Activated CD4-positive, alpha-beta memory T cell treated with anti-CD3 and anti-CD28 coated beads, Interleukin-2, amount 10 ng/mL, durations not matched to agents 7 days and 5 days (primary cell): ENCODE results near the gene GSDME. TPM values are rescaled to one million over a fixed set of nuclear protein-coding genes. Genes with fewer than 3 reads are reported as not detected.

Source experiments
- CTCF ChIA-PET: fragments of 350-600 bp; sonication (Branson Sonifier 250); formaldehyde crosslinking; loops from one replicate; lab custom pipeline; 2021; ENCODE audit warnings: antibody characterized with exemption, inconsistent platforms; lab: Charles Lee
- POLR2A ChIA-PET: fragments of 350-600 bp; sonication (Branson Sonifier 250); formaldehyde crosslinking; loops from one replicate; lab custom pipeline; 2021; ENCODE audit warnings: antibody characterized with exemption; lab: Charles Lee
- DNase-seq: peaks from one replicate; pipeline ENCODE4 v3.0.0-alpha.2; 2020
- H3K27ac Mint-ChIP-seq: one replicate; pipeline ENCODE4 v1.8.0; 2021; ENCODE audit warnings: mild to moderate bottlenecking, mixed read lengths
- H3K27me3 Mint-ChIP-seq: one replicate; pipeline ENCODE4 v1.8.0; 2021; ENCODE audit warnings: mixed read lengths
- H3K36me3 Mint-ChIP-seq: one replicate; pipeline ENCODE4 v1.8.0; 2021; ENCODE audit warnings: low read depth, mixed read lengths
- H3K4me1 Mint-ChIP-seq: one replicate; pipeline ENCODE4 v1.8.0; 2021; ENCODE audit warnings: mixed read lengths
- H3K4me3 Mint-ChIP-seq: one replicate; pipeline ENCODE4 v1.8.0; 2021; ENCODE audit warnings: mild to moderate bottlenecking, mixed read lengths
- H3K9me3 Mint-ChIP-seq: one replicate; pipeline ENCODE4 v1.8.0; 2021; ENCODE audit warnings: mixed read lengths
- total RNA-seq, 2 experiments: library from RNA; stranded (reverse); gene quantifications; one replicate each; pipeline ENCODE4 v1.2.3, GENCODE V29; 2021

GSDME gene
- total RNA-seq, 2 experiments from 2014 or later, result 1.7 to 1.8 TPM

DNA sequence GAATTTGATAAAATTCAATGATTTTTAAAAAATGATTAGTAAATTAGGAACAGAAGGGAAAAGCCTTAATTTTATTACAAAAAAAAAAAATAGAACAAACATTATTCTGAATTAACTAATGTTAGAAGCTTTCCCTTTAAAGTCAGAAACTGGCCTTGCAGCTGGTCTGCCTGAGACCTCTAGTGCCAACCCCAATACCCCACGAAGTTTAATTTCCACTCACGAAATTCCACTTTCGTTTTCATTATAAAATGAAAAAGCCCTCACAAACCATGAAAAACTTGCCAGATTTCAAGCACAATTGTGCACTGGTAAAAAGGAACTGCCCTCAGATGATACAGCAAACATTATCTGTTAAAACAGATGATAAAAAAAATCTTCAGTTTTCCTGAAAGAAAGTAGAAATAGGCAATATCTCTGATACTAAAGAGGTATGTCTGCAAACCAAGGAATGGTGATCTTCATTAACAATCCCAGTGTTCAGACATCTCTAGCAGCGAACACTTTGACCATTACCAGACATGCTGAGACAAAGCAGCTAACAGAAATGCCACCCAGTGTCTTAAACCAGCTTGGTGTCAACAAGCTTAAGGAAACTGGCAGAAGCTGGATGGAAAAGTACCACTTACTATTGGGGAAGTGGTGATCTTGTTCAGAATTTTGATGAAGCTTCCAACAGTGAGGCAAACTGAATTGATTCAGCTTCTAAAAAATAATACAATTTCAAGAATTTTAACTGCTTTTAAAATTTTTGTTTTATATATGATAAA lies 103.8 kb downstream of the GSDME start:
- no peaks in the 10 kb centered on the region for H3K9me3 Mint-ChIP-seq
- CTCF ChIA-PET, result interaction anchor here (1.7 kb wide), 1 partner anchor 13 kb away, joined by 6 read pairs; no protein-coding TSS in a partner anchor
- no peaks in the 10 kb centered on the region for H3K36me3 Mint-ChIP-seq
- peaks cover 4% of the 10 kb centered on the region for H3K4me1 Mint-ChIP-seq
- POLR2A ChIA-PET, result no interaction called here
- peak overlapping the region; percentile 36 for H3K4me3 Mint-ChIP-seq
- H3K27me3 Mint-ChIP-seq, result no peaks in the 10 kb centered on the region
- no peak overlapping the region for H3K27ac Mint-ChIP-seq
- DNase-seq, result no peak

- Mint-ChIP-seq H3K4me1 (peaks cover 4% of the 10 kb centered on the region), H3K27me3 (no peaks in the 10 kb centered on the region), H3K27ac (no peak overlapping the region), H3K36me3 (no peaks in the 10 kb centered on the region), H3K4me3 (no peak overlapping the region), H3K9me3 (no peaks in the 10 kb centered on the region)
- DNase-seq, result no peak
- CTCF ChIA-PET, result interaction anchor here (1.7 kb wide), 1 partner anchor 14 kb away, joined by 6 read pairs; no protein-coding TSS in a partner anchor
- POLR2A ChIA-PET, result no interaction called here
Measured at GRCh38 chr7:24652251-24652939, 104.9 kb downstream of the GSDME start.

Other genes starting within 250 kb of the GSDME start
- 10 to 100 TPM; 13.2 to 18.7 TPM for gene PALS2, start 184.0 kb downstream of the GSDME start, total RNA-seq
- gene OSBPL3, start 222.7 kb upstream of the GSDME start, total RNA-seq, result 10 to 100 TPM; 90.3 to 99.9 TPM